GM12874 (cell line): Measurements from ENCODE around the gene CYP2S1.

Experiments
- CTCF ChIP-seq: IDR thresholded peaks from 2 replicates; pipeline ENCODE4 v1.5.1; 2011; ENCODE audit warnings: low read depth, mild to moderate bottlenecking, control low read depth, low read length, moderate library complexity; ENCODE audit not compliant: insufficient read depth

Gene CYP2S1

GRCh38 chr19:41226053-41226873 is 33.2 kb downstream of the CYP2S1 start:
- TF ChIP-seq CTCF: no peak

- no peak for TF ChIP-seq CTCF
Measured at GRCh38 chr19:41226874-41227390, 33.9 kb downstream of the CYP2S1 start.

- no peak for TF ChIP-seq CTCF
Measured at GRCh38 chr19:41228486-41228885, 35.5 kb downstream of the CYP2S1 start.

GRCh38 chr19:41230067-41230857 is 37.2 kb downstream of the CYP2S1 start:
- no peak for TF ChIP-seq CTCF

- TF ChIP-seq CTCF: no peak
Measured at GRCh38 chr19:41232686-41233085, 39.7 kb downstream of the CYP2S1 start.

- TF ChIP-seq CTCF: no peak
Measured at GRCh38 chr19:41233748-41234240, 40.8 kb downstream of the CYP2S1 start.

- TF ChIP-seq CTCF: no peak
Measured at GRCh38 chr19:41234512-41235168, 41.6 kb downstream of the CYP2S1 start.
